H9 (cell line): ENCODE data around the gene CDH4. TPM values are rescaled to one million over a fixed set of nuclear protein-coding genes. Genes with fewer than 3 reads are reported as not detected.

Source experiments
- DNase-seq: peaks from one replicate; pipeline ENCODE4 v3.0.0-alpha.2; 2017
- H2AFZ ChIP-seq: one replicate; pipeline ENCODE4 v1.6.1; 2013; ENCODE audit warnings: mild to moderate bottlenecking, low read length, control low read depth, moderate library complexity
- H2AK5ac ChIP-seq: 2 replicates; pipeline ENCODE4 v1.6.1; 2013; ENCODE audit warnings: low read length, control low read depth, mixed read lengths; ENCODE audit not compliant: insufficient read length
- H2BK120ac ChIP-seq: one replicate; pipeline ENCODE4 v1.6.1; 2013; ENCODE audit warnings: low read depth, mild to moderate bottlenecking, low read length, control low read depth, inconsistent platforms; ENCODE audit not compliant: poor library complexity, severe bottlenecking
- H2BK12ac ChIP-seq: 2 replicates; pipeline ENCODE4 v1.6.1; 2013; ENCODE audit warnings: low read length, control low read depth, mixed read lengths, low read depth; ENCODE audit not compliant: insufficient read length
- H2BK15ac ChIP-seq: 2 replicates; pipeline ENCODE4 v1.6.1; 2013; ENCODE audit warnings: low read depth, low read length, control low read depth
- H2BK20ac ChIP-seq: one replicate; pipeline ENCODE4 v1.6.1; 2013; ENCODE audit warnings: low read depth, mild to moderate bottlenecking, low read length, control low read depth, inconsistent platforms; ENCODE audit not compliant: poor library complexity, severe bottlenecking
- H2BK5ac ChIP-seq: 2 replicates; pipeline ENCODE4 v1.6.1; 2013; ENCODE audit warnings: low read length, control low read depth, mixed read lengths; ENCODE audit not compliant: insufficient read length
- H3K14ac ChIP-seq: 2 replicates; pipeline ENCODE4 v1.6.1; 2013; ENCODE audit warnings: low read length, control low read depth; ENCODE audit not compliant: insufficient read depth
- H3K18ac ChIP-seq: 2 replicates; pipeline ENCODE4 v1.6.1; 2013; ENCODE audit warnings: low read depth, mild to moderate bottlenecking, mixed read lengths, low read length, control low read depth; ENCODE audit not compliant: insufficient read length
- H3K23ac ChIP-seq: 2 replicates; pipeline ENCODE4 v1.6.1; 2013; ENCODE audit warnings: low read length, control low read depth, mixed read lengths, low read depth; ENCODE audit not compliant: insufficient read length
- H3K23me2 ChIP-seq: 2 replicates; pipeline ENCODE4 v1.6.1; 2013; ENCODE audit warnings: low read depth, mild to moderate bottlenecking, mixed read lengths, low read length, control low read depth; ENCODE audit not compliant: insufficient read length, poor library complexity, severe bottlenecking
- H3K27ac ChIP-seq: 2 replicates; pipeline ENCODE4 v1.5.1; 2013; ENCODE audit warnings: low read length, control low read depth, mixed read lengths, low read depth; ENCODE audit not compliant: insufficient read length
- H3K27me3 ChIP-seq: 2 replicates; pipeline ENCODE4 v1.6.1; 2013; ENCODE audit warnings: low read length, control low read depth, inconsistent platforms; ENCODE audit not compliant: insufficient read depth
- H3K4ac ChIP-seq: 2 replicates; pipeline ENCODE4 v1.6.1; 2013; ENCODE audit warnings: low read depth, mild to moderate bottlenecking, control low read depth, inconsistent platforms, low read length, moderate library complexity
- H3K4me1 ChIP-seq: 2 replicates; pipeline ENCODE4 v1.6.1; 2013; ENCODE audit warnings: low read length, control low read depth, inconsistent platforms; ENCODE audit not compliant: insufficient read depth
- H3K4me2 ChIP-seq: 2 replicates; pipeline ENCODE4 v1.6.1; 2013; ENCODE audit warnings: low read length, control low read depth, mixed read lengths; ENCODE audit not compliant: insufficient read length, insufficient read depth
- H3K56ac ChIP-seq: 2 replicates; pipeline ENCODE4 v1.6.1; 2013; ENCODE audit warnings: low read depth, mild to moderate bottlenecking, mixed read lengths, low read length, control low read depth; ENCODE audit not compliant: insufficient read length
- H3K79me1 ChIP-seq: 2 replicates; pipeline ENCODE4 v1.6.1; 2013; ENCODE audit warnings: low read depth, mild to moderate bottlenecking, moderate library complexity, low read length, control low read depth, inconsistent platforms; ENCODE audit not compliant: insufficient read depth, poor library complexity, severe bottlenecking
- H3K79me2 ChIP-seq: 2 replicates; pipeline ENCODE4 v1.6.1; 2013; ENCODE audit warnings: low read length, control low read depth, inconsistent platforms; ENCODE audit not compliant: insufficient read depth
- H3K9ac ChIP-seq: 2 replicates; pipeline ENCODE4 v1.6.1; 2013; ENCODE audit warnings: low read length, control low read depth, mixed read lengths; ENCODE audit not compliant: insufficient read length; ENCODE audit errors: extremely low read depth
- H3K9me3 ChIP-seq: one replicate; pipeline ENCODE4 v1.6.1; 2013; ENCODE audit warnings: low read depth, low read length, inconsistent platforms; ENCODE audit not compliant: control insufficient read depth
- H3T11ph ChIP-seq: one replicate; pipeline ENCODE4 v1.6.1; 2013; ENCODE audit warnings: mild to moderate bottlenecking, low read length, control low read depth, inconsistent platforms
- H4K20me1 ChIP-seq: one replicate; pipeline ENCODE4 v1.6.1; 2013; ENCODE audit not compliant: control insufficient read depth, insufficient read length, insufficient read depth
- H4K5ac ChIP-seq: 2 replicates; pipeline ENCODE4 v1.6.1; 2013; ENCODE audit warnings: low read depth, mild to moderate bottlenecking, mixed read lengths, low read length, control low read depth; ENCODE audit not compliant: insufficient read length
- H4K8ac ChIP-seq: replicated peaks from 2 replicates; pipeline ENCODE4 v1.6.1; 2013; ENCODE audit warnings: low read length, control low read depth, mixed read lengths, low read depth; ENCODE audit not compliant: insufficient read length
- H4K91ac ChIP-seq: 2 replicates; pipeline ENCODE4 v1.6.1; 2013; ENCODE audit warnings: low read depth, mild to moderate bottlenecking, moderate library complexity, mixed read lengths, low read length, control low read depth; ENCODE audit not compliant: insufficient read length
- H3K27ac Mint-ChIP-seq, 3 experiments: 2 replicates in 2 of 3; 3 replicates in 1 of 3; pipeline ENCODE4 v1.8.0; 2020 to 2021; ENCODE audit warnings: mixed read lengths in 3 of 3, mild to moderate bottlenecking in 1 of 3, moderate library complexity in 1 of 3
- H3K27me3 Mint-ChIP-seq: 2 replicates; pipeline ENCODE4 v1.8.0; 2021; ENCODE audit warnings: low read depth, mild to moderate bottlenecking, moderate library complexity, mixed read lengths
- H3K36me3 Mint-ChIP-seq, 3 experiments: 2 replicates in 2 of 3; 3 replicates in 1 of 3; pipeline ENCODE4 v1.8.0; 2020 to 2021; ENCODE audit warnings: low read depth in 3 of 3, mixed read lengths in 3 of 3; ENCODE audit not compliant: insufficient read depth in 1 of 3
- H3K4me1 Mint-ChIP-seq, 2 experiments: 2 replicates each; pipeline ENCODE4 v1.8.0; 2020; ENCODE audit warnings: mixed read lengths in 2 of 2
- H3K4me3 Mint-ChIP-seq, 2 experiments: 2 replicates in 1 of 2; 3 replicates in 1 of 2; pipeline ENCODE4 v1.8.0; 2020 to 2021; ENCODE audit warnings: mild to moderate bottlenecking in 2 of 2, mixed read lengths in 2 of 2, moderate library complexity in 1 of 2
- H3K9me3 Mint-ChIP-seq, 2 experiments: 2 replicates in 1 of 2; 3 replicates in 1 of 2; pipeline ENCODE4 v1.8.0; 2020; ENCODE audit warnings: mild to moderate bottlenecking in 2 of 2, mixed read lengths in 2 of 2, moderate library complexity in 1 of 2
- WGBS: extraction: QIAGEN DNeasy Blood & Tissue Kit; methylation state at CpG from one replicate; pipeline ENCODE4 v1.1.7; 2013; ENCODE audit warnings: missing lambda C conversion rate, low lambda C conversion rate, mixed read lengths; ENCODE audit not compliant: insufficient read length; ENCODE audit errors: extremely low coverage; 5-methylcytosine and 5-hydroxymethylcytosine counted together
- total RNA-seq: library from RNA; stranded (reverse); gene quantifications from 2 replicates; pipeline ENCODE4 v1.2.1, GENCODE V29; 2021
- TF ChIP-seq, protein P1 (sequence below): fragments of 200-600 bp; sonication (generic); conservative IDR thresholded peaks from 3 replicates; pipeline ENCODE4 v1.8.0; 2021; ENCODE audit warnings: antibody characterized with exemption, mild to moderate bottlenecking

CDH4 gene
- total RNA-seq, 1 experiment from 2014 or later, result 3.0 TPM

DNA sequence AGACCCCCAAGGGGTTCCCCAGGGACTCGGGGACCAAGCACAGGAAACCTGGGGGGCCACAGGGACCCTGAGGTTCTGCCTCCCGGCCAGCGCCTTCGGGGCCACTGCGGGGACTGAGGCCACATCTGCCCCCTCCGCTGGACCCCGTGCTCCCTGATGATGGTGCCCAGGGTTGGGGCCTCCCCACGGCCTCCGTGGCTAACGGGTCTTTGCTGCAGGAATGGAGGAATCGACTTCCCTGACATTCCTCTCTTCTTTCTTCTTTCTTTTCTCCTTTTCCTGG is 483.4 kb downstream of the CDH4 start:
- Histone ChIP-seq H3K4me2 (no peak overlapping the region), H3K18ac (no peak overlapping the region), H3K79me2 (no peaks in the 10 kb centered on the region), H4K91ac (no peak overlapping the region), H3K4me1 (no peaks in the 10 kb centered on the region), H3K9me3 (no peaks in the 10 kb centered on the region), H3K23ac (no peak overlapping the region), H4K8ac (no peak overlapping the region), H3K4ac (no peak overlapping the region), H2BK12ac (no peak overlapping the region), H3K56ac (no peak overlapping the region), H3K27ac (no peak overlapping the region), H4K5ac (no peak overlapping the region), H3K14ac (no peak overlapping the region), H2BK20ac (no peak overlapping the region), H2BK15ac (no peak overlapping the region), H3K27me3 (peaks cover 2% of the 10 kb centered on the region; the same call in 1 of the 2 replicates), H2BK120ac (no peak overlapping the region), H3K23me2 (no peaks in the 10 kb centered on the region), H3K9ac (no peak overlapping the region), H3K79me1 (no peaks in the 10 kb centered on the region), H2AK5ac (no peak overlapping the region), H2BK5ac (no peak overlapping the region), H3T11ph (no peak overlapping the region), H4K20me1 (no peaks in the 10 kb centered on the region), H2AFZ (no peak overlapping the region)
- Mint-ChIP-seq H3K9me3 (no peaks in the 10 kb centered on the region; a peak in 1 of 5 replicates), H3K4me3 (no peak overlapping the region), H3K4me1 (no peaks in the 10 kb centered on the region), H3K36me3 (no peaks in the 10 kb centered on the region; a peak in 1 of 7 replicates), H3K27ac (no peak overlapping the region), H3K27me3 (peaks cover 51% of the 10 kb centered on the region)
- DNase-seq, result no peak
- no CpG with 5 or more reads among the region's 11 CpGs for WGBS
- TF ChIP-seq, protein P1, sequence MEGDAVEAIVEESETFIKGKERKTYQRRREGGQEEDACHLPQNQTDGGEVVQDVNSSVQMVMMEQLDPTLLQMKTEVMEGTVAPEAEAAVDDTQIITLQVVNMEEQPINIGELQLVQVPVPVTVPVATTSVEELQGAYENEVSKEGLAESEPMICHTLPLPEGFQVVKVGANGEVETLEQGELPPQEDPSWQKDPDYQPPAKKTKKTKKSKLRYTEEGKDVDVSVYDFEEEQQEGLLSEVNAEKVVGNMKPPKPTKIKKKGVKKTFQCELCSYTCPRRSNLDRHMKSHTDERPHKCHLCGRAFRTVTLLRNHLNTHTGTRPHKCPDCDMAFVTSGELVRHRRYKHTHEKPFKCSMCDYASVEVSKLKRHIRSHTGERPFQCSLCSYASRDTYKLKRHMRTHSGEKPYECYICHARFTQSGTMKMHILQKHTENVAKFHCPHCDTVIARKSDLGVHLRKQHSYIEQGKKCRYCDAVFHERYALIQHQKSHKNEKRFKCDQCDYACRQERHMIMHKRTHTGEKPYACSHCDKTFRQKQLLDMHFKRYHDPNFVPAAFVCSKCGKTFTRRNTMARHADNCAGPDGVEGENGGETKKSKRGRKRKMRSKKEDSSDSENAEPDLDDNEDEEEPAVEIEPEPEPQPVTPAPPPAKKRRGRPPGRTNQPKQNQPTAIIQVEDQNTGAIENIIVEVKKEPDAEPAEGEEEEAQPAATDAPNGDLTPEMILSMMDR, result no peak
